Measurements from ENCODE around the gene DHODH.

DNA sequence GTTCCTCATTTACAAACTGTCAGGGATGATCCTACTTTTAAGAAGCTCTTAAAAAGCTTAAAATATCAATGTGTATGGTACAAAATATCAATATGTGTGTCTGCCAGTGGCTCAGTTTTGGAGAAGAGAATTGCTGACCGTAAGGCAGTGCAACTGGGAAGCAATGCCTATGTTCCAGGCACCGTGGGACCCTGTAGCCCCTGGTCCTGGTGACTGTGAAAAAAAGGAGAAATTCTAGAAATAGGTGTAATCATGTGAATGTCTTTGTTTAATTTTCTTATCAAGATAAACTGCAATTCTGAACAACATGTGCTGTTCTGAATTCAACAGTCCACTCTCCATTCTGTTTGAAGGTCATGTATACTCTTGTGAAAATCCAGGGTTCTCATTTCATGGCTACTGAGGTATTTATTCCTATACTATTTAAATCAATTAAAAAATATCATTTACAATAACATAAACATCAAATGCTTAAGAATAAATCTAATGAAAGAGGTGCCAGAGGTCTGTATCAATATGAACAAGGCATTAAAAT, 36.3 kb downstream of the DHODH start:
- TF ChIP-seq, protein P1, sequence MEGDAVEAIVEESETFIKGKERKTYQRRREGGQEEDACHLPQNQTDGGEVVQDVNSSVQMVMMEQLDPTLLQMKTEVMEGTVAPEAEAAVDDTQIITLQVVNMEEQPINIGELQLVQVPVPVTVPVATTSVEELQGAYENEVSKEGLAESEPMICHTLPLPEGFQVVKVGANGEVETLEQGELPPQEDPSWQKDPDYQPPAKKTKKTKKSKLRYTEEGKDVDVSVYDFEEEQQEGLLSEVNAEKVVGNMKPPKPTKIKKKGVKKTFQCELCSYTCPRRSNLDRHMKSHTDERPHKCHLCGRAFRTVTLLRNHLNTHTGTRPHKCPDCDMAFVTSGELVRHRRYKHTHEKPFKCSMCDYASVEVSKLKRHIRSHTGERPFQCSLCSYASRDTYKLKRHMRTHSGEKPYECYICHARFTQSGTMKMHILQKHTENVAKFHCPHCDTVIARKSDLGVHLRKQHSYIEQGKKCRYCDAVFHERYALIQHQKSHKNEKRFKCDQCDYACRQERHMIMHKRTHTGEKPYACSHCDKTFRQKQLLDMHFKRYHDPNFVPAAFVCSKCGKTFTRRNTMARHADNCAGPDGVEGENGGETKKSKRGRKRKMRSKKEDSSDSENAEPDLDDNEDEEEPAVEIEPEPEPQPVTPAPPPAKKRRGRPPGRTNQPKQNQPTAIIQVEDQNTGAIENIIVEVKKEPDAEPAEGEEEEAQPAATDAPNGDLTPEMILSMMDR (conservative IDR thresholded peaks at IDR 0.05 in 1 of 2, IDR thresholded peaks at IDR 0.05 in 1 of 2; ENCODE audit: extremely low read depth in 1 of 2, insufficient read depth in 1 of 2, low read depth in 1 of 2, low read length in 2 of 2): no peak
- no peak for TF ChIP-seq EZH2 (IDR thresholded peaks at IDR 0.05; ENCODE audit: borderline replicate concordance, low read length)
